Activated CD8-positive, alpha-beta memory T cell treated with anti-CD3 and anti-CD28 coated beads, Interleukin-2, amount 50 U/mL, for 4 hours (primary cell): ENCODE data around the gene CENPB.

Experiments used
- DNase-seq: peaks from one replicate; pipeline ENCODE4 v3.0.0-alpha.2; 2020

CENPB gene

DNA sequence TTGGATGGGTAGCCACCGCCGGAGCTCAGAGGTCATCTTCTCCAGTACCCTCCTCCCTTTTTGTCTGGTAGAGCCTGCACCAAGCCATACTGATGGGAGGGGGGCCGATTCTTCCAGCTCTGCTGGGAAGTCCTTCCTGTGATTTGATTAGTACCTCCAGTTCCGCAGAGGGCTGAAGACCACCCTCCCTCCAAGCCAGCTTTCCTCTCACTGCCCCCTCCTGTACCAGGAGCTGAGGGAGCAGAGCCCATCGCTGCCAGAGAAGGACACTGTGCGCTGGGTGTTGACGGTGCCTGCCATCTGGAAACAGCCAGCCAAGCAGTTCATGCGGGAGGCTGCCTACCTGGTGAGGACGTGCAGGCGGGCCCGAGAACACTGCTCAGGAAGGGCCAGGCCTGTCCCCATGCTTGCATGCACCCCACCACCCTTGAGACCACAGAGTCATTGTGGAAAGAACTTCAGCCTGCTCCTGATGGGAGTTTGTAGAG, 40.8 kb downstream of the CENPB start:
- no peak for DNase-seq

DNA sequence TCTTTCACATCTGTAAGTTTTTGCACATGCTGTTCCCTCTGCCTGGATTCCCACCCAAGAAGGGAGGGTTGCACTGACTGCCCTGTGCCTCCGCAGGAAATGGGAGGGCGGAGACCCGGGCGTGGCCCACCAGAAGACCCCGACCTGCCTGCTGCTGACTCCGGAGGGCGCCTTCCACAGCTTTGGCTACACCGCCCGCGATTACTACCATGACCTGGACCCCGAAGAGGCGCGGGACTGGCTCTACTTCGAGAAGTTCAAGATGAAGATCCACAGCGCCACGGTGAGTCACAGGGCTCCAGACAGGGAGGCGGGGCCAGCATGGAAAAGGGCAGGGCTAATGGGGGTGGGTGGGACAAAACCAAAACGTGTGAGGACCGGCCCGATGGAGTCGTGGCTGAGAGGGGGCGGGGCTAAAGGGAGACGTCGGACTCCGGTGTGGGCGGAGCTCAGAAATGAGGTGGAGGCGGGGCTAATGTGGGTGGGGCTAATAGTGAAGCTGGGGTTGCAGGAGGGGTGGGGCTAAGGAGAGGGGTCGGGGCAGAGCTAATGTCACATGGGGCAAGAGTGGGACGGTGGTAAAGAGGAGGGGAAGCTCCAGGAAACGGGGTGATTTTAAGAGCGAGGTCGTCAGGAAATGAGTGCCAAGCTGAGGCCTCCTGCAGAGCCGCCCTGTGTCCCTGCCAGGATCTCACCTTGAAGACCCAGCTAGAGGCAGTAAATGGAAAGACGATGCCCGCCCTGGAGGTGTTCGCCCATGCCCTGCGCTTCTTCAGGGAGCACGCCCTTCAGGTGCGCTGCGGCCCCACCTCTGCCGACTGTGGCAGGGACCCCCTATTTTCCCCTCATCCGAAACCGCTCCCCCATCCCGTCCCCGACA, 41.5 kb downstream of the CENPB start:
- DNase-seq, result peak; percentile 70

DNA sequence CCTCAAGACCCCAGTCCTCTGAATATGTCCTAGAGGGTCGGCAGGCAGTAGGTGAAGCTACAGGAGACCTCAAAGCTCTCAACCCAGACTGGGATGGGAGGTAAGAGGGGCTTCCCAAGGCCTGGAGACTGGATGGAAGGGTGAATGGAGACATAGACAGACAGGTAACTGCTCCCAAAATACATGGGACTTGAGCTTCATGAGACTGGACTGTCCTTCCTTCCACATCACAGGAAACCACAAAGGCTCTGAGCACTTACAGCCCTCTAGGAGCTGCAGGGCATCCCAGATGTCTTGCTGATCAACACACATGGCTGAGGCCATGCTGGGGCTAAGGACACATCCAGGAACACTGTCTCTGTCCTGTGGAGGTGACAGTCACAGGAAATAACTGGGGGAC, 42.5 kb downstream of the CENPB start:
- no peak for DNase-seq

DNA sequence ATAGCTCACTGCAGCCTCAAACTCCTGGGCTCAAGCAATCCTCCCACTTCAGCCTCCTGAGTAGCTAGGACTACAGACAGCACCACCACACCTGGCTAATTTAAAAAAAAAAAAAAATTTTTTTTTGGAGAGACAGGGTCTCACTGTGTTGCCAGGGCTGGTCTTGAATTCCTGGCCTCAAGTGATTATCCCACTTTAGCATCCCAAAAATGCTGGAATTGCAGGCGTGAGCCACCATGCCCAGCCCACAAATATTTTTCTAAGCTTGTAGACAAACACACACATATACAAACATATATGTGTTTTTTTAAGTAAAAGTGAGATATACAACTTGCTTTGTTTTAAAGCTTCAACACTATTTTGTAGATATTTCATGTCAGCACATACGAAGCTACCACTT, 43.3 kb downstream of the CENPB start:
- no peak for DNase-seq

DNA sequence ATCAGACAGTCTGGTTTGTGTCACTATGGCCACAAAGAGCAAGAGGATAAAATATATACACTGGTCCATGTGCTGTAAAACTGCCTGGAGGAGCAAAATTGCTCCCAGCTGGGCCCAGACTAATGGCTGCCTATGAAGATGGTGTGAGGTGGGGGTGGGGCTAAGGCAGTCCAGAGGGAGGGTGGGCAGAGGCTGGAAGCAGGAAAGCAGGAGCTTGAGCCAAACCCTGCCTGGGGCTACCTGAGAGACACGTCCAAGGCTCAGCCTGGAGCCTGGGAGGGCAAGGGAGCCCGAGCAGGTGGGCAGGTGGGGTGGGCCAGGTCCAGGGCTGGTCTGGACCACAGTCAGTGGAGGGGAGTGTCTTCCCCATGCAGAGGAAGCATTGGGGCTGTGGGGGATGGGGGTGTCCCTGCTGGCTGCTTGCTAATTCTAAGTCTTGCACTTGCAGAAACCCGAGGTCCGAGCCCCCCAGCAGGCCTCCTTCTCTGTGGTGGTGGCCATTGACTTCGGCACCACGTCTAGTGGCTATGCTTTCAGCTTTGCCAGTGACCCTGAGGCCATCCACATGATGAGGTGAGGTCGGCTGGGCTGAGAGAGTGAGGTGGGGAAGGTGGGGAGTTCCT, 44.6 kb downstream of the CENPB start:
- DNase-seq, result no peak

DNA sequence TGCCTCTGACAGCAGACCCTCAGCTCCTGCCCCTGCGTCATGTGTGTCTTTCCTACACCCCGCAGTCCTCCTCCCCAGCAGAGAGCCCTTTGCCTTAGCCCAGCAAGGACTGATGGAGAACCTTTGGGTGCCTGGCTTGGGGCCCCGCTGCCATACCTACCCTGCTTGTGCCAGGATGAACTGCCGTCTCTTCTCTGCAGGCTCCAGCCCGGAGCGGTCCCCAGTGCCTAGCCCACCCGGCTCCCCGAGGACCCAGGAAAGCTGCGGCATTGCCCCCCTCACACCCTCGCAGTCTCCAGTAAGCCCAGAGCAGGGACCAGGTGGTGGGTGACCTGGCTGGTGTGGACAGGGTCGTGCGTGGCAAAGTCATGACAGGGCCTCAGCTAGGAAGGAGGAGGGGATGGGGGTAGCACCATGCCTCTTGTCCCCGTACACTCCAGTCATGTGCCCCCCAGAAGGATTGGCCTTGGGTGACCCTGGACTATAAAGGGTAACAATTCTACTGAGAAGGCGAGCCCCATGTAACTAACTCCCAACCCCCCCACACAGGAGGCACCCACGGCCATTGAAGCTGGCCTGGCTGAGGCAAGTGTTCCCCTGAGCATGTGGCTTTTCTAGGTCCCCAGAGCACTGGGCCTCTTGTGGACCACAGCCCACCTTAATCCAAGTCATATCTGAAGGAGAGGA, 45.8 kb downstream of the CENPB start:
- DNase-seq, result no peak

DNA sequence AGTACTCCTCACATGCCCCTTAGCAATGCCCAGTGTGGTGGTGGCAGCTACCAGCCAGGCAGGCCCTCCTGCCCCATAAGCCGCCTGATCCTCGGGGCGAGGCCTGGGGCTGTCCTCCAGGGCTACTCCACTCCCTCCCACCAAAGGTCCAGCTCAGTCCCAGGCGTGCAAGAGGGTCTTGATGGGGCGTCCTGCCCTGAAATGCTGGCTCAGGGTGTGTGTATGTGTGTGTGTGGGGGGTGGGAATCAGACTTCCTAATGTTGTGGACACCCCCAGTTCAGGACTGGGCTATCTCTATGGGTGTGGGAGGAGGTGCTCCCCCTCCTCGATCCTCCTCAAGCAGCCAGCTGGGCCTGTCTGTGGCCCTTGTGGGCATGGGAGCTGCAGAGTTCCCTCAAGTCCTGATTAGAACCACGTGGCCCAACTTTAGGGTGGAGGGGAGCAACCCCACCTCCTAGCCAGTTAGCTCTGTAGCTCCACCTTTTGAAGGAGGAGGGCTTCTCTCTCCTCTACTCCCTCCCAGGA, 46.6 kb downstream of the CENPB start:
- DNase-seq, result no peak

DNA sequence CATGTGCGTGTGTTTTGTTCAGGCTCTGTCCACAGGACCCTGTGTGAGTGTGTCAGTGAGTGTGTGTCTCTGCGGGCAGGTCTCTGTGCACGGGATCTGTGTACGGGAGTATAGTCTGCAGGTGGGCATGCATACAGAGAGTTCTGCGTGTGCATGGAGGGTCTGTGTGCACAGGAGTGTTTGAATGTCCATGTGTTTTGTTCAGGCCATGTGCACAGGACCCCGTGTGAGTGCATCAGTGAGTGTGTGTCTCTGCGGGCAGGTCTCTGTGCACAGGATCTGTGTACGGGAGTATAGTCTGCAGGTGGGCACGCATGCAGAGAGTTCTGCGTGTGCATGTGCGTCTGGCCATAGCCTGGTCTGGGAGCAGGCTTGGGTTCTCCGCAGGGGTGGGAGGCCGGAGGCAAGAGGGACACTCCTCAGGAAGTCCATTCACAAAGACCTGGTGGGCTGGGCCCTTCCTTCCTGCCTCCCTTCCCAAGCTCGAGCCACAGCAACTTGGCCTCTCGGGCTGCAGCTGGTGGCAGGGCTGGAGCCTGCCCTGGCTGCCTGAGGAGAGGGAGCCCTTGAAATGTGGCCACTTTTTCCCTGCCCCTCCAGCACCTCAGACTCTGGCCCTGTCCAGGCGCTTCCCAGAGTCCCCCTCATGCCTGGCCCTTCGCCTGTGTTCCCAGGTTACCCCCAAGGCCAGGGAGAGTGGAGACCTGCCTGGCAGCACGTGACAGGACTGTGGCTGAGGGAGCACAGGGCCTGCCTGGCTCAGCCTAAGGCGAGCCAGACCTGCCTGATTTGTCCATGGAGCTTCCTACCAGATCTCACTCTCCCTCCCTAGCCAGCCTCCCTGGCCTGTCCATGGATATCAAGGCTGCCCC, 47.2 kb downstream of the CENPB start:
- no peak for DNase-seq

DNA sequence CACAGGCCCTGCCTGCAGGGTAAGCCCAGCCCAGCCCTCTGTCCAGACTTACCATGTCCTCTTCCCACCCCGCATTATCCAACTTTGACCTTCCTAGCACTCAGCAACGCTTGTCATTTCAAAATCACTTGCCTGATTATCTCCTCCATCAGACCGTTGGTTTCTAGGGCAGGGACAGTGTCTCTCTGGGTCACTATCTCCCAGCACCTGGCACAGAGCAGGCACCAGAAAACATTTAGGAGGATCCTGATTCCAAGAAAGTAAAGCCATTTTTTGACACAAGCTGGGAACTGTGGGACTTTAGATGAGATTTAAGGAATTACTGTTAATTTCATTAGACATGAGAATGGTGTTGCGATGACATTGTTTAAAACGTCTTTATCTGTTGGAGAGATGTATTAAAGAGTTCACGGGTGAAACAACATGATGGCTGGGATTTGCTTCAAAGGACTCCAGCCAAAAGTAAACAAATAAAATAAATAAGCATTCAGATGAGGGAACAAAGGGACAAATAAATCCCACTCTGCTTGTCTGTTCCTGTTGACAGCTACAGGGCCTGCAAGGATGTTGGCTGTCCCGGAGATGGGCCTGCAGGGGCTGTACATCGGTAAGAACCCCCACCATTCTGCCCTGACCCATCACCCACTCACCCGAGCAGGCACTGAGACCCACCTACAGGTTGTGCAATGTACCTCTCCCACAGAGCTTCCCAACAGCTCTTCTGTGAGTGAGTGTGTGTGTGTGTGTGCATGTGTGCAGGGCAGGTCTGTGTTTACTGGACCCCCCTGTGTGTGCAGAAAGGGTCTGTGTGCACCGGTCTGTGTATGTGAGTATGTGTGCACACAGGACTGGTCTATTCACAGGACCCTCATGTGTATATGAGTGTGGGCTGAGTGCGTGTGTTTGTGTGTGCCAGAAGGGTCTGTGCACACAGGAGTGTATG, 48.2 kb downstream of the CENPB start:
- DNase-seq, result no peak

DNA sequence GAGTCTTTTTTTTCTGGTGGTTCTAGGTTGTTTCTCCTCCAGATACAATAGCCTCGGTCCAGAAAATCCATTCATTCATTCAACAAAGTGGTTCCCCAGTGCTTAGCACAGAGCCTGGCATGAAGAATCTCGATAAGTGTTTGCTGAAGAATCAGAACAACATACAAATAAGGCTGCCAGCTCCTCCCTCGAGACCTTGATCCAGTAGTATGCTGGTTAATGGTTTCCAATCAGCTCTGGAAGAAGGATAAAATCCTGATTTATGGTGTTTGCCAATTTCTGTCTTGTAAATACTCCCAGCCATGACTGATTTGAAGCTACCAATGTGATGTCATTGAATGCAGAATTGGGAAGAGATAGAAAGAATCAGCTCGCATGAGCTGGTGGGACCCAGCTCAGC, 50.8 kb downstream of the CENPB start:
- DNase-seq, result no peak

DNA sequence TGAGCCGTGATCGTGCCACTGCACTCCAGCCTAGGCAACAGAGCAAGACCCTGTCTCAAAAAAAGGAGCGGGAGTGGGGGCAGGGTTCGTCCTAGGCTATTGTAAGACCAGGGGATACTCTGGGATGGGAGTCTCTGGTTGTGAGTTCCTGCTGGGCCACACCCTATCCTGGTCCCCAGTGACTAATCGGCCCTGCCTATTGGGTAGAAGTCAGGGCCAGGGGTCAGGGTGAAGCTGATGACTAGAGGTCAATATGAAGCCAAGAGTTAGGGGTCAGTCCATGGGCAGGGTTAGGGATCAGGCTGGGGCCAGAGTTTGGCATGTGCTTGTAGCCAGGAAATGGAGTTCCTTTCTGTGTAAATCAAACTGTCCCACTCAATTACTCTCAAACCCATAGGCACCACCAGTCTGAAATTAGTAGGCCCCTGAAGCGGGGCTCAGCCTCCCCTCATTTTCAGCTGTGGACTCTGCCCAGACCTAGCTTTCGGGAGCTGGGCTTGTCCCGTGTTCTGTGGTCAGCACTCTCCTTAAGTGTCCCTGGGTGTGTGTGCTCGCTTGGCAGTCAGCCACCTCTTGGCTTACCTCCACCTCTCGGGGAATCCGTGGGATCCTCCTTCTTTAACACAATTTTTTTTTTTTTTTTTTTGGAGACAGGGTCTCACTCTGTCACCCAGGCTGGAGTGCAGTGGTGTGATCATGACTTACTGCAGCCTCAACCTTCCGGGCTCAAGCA, 52.3 kb downstream of the CENPB start:
- DNase-seq, result no peak
